ENCODE results near the gene PIK3R2.

PIK3R2 gene

GRCh38 chr19:18126097-18126496 lies 26.9 kb upstream of the PIK3R2 start:
- FAIRE-seq = no peak

GRCh38 chr19:18128044-18128443 lies 24.9 kb upstream of the PIK3R2 start:
- FAIRE-seq = no peak

GRCh38 chr19:18128805-18129204 lies 24.2 kb upstream of the PIK3R2 start:
- no peak for FAIRE-seq

GRCh38 chr19:18130523-18131242 lies 22.3 kb upstream of the PIK3R2 start:
- no peak for FAIRE-seq

- no peak for FAIRE-seq
These were observed 20.9 kb upstream of the PIK3R2 start for GRCh38 chr19:18131841-18132596.

GRCh38 chr19:18135712-18136584 lies 17.0 kb upstream of the PIK3R2 start:
- no peak for FAIRE-seq

GRCh38 chr19:18137242-18137641 lies 15.7 kb upstream of the PIK3R2 start:
- no peak for FAIRE-seq

- no peak for FAIRE-seq
These were observed 15.2 kb upstream of the PIK3R2 start for GRCh38 chr19:18137657-18138339.

- no peak for FAIRE-seq
These were observed 12.5 kb upstream of the PIK3R2 start for GRCh38 chr19:18140473-18140872.

GRCh38 chr19:18141031-18141430 lies 11.9 kb upstream of the PIK3R2 start:
- no peak for FAIRE-seq

- no peak for FAIRE-seq
These were observed 9.1 kb upstream of the PIK3R2 start for GRCh38 chr19:18143902-18144301.

GRCh38 chr19:18144361-18144760 lies 8.6 kb upstream of the PIK3R2 start:
- no peak for FAIRE-seq

- FAIRE-seq = no peak
These were observed 8.1 kb upstream of the PIK3R2 start for GRCh38 chr19:18144906-18145305.

- FAIRE-seq = no peak
These were observed 7.5 kb upstream of the PIK3R2 start for GRCh38 chr19:18145391-18145999.

GRCh38 chr19:18147396-18147795 lies 5.6 kb upstream of the PIK3R2 start:
- no peak for FAIRE-seq

- no peak for FAIRE-seq
These were observed 3.4 kb upstream of the PIK3R2 start for GRCh38 chr19:18149596-18149975.

GRCh38 chr19:18150776-18151624 lies 2.0 kb upstream of the PIK3R2 start:
- no peak for FAIRE-seq

- no peak for FAIRE-seq
These were observed 534 bp upstream of the PIK3R2 start for GRCh38 chr19:18152442-18152816.

- no peak for FAIRE-seq
These were observed 682 bp downstream of the PIK3R2 start for GRCh38 chr19:18153556-18154134.

- FAIRE-seq = no peak
These were observed 2.4 kb downstream of the PIK3R2 start for GRCh38 chr19:18155095-18156087.
